GM03348 (cell line): ENCODE results near the gene TOP1.

ENCODE experiments used
- DNase-seq: peaks from one replicate; pipeline ENCODE4 v3.0.0; 2012; ENCODE audit warnings: low spot score

The TOP1 gene

DNA sequence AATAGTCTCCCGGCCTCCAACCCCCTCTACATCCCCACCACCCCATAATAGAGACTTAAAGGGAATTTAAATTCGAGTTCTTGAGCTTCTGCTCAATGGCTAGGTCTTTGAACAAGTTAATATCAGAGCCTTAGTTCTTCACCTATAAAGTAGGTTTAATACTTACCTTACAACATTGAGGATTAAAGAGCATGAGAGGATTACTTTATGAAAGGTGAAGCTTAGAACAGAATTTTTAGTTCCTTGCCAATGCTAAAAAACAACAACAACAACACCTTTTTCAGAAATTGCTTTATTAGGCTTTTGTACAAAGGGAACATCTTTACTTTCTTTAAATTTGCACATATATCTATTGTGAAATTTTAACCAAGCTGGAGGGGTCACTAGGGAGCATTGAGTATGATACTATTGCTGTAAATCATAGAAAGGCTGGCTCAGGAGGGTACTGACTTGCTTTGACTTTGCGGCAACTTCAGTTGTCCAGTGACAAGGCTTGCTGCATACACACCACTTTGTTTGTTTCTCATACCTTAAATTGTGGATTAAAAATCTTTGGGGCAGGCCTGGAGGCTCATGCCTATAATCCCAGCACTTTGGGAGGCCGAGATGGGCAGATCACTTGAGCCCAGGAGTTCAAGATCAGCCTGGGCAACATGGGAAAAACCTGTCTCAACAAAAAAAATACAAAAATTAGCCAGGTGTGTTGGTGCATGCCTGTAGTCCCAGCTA is 9.7 kb downstream of the TOP1 start:
- DNase-seq = no peak

DNA sequence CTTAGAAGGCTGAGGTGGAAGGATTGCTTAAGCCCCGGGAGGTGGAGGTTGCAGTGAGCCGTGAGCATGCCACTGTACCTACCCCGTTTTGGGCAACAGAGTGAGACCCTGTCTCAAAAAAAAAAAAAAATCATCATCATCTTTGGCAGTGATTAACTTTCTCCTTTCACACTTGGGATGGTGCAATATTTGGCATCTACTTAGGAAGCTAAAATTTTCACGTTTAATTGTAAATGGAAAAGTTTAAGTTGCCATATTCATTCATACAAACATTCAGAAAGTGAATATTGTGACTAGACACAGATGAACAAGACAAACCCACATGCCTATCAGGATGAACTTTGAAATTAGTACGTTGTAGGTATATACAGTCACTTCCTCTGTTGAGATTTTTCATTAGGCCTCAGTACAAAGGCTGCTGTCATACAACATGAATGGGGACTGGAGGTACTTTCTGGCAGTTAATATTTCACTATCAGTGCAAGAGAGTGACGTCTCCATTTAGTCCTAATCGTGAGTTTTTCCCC is 10.3 kb downstream of the TOP1 start:
- DNase-seq = no peak

DNA sequence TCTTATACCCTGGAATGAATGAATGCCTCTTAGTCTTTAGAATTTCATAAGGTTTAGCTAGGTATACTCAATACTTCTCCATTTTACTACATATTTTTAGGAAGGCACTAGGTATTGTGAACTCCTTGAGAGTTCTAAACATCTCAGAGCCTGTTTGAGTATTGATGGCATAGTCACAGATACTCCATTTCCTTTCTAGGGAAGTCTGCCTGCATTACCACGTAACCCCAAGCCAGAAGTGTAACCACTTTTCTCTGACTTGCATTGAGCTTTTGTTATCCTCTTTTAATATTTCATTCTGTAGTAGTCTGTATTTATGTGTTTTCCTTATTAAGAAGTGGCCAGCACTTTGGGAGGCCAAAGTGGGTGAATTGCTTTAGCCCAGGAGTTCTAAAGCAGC is 12.2 kb downstream of the TOP1 start:
- no peak for DNase-seq

DNA sequence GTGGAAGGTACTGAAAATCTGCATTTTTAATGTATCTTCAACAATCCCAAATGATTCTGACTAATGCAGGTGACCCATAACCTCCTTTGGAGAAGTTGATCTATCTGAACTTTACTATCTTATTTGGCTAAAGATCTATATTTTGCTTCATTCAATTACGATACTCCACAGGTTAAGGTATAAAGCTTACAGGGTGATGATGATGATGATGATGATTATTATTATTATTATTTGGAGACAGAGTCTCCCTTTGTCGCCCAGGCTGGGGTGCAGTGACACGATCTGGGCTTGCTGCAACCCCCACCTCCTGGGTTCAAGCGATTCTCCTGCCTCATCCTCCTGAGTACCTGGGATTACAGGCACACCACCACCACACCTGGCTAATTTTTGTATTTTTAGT is 13.1 kb downstream of the TOP1 start:
- no peak for DNase-seq

DNA sequence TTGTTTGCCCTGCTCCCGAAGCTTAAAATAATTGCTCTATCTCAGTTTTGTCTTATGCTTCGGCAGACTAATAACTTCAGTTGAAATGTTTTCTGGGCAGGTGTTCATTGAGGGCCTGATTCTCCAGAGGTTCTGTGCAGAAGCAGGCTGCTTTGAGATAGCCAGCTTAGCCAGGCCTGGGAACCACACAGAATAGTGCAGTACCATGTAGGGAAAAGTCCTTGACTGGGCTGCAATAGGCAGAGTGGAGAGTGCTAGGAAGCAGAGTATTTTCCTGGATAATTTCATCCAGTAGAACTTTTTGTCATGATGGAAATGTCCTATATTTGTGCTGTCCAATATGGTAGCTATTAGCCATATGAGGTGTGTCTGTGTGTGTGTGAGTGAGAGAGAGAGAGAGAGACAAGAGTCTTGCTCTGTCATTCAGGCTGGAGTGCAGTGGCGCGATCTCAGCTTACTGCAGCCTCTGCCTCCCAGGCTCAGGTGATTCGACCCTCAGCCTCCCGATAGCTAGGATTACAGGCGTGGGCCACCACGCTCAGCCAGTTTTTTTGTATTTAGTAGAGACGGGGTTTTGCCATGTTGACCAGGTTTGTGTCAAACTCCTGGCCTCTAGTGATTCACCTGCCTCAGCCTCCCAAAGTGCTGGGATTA is 15.9 kb downstream of the TOP1 start:
- no peak for DNase-seq

DNA sequence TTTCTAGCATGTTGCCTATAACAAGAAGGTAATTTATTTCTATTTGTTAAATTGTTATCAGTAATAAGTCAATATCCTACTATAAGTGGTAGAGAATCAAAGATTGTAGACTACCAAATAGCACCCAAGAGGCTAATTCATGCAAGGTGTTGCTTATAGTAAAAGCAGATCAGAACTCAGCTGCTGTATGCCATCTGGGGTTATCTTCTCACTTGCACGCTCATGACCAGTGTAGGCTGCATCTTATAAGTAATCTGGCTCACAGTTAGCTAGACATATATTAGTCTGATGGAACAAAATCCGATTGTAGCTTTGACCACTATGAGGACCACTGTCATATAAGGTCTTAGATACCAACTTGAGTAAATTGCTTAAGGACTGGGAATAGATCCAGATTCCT is 17.0 kb downstream of the TOP1 start:
- no peak for DNase-seq

DNA sequence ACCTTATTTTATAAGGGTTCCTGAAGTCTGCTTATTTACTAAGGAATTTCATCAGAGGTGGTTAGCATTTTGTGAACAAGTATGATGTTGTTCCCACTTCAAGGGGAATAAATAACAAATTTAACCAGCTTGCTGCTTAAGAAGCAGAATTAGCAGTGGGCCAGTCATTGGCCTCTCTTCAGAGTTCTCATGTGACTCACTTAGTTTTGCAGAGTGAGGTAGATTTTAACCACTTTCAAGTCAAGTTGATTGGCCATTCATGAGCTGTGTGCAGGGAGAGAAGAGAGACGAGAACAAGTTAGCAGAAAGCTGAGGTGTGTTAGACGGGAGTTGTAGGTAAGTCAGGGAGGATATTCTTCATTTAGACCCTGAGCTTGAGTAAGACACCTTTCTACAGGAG is 18.1 kb downstream of the TOP1 start:
- DNase-seq = no peak

DNA sequence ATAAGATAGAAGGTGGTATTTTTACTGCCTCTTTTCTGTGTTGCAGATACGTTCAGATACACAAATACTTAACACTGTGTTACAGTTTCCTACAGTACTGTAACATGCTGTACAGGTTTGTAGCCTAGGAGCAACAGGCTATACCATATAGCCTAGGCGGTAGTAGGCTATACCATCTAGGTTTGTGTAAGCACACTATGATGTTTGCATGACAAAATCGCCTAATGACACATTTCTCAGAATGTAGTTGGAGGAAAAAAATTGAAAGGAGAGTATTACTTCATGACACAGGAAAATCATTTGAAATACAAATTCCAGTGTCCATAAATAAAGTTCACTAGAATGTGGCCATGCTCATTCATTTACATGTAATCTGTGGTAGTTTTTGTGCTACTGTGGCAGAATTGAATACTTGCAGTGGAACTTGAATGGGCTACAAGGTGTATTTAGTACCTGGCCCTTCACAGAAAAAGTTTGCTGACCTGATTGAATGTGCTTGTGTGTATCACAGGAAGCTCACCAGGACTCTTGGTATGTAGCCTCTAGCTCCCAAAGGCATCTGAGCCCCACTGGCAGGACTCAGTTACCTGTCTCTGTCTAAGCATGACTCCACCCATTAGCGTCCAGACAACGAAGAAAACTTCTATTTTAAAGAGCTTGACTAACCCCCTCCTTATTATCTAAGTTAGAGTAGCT is 18.8 kb downstream of the TOP1 start:
- no peak for DNase-seq

DNA sequence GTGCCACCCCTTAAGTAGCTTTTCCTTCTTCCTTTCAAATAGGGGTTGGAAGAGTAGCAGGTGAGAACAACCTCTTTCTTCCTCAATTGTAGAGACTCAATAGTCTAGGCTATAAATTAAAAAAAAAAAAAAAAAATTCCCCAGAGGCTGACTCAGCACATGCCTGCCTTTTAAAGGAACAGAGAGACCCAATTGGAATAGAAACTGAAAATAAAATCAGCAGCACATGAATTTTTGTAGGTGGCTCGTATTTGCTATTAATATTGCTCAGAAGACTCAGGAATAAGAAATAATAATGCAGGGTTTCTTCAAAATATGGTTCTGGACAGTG is 19.3 kb downstream of the TOP1 start:
- peak; percentile 31 for DNase-seq

DNA sequence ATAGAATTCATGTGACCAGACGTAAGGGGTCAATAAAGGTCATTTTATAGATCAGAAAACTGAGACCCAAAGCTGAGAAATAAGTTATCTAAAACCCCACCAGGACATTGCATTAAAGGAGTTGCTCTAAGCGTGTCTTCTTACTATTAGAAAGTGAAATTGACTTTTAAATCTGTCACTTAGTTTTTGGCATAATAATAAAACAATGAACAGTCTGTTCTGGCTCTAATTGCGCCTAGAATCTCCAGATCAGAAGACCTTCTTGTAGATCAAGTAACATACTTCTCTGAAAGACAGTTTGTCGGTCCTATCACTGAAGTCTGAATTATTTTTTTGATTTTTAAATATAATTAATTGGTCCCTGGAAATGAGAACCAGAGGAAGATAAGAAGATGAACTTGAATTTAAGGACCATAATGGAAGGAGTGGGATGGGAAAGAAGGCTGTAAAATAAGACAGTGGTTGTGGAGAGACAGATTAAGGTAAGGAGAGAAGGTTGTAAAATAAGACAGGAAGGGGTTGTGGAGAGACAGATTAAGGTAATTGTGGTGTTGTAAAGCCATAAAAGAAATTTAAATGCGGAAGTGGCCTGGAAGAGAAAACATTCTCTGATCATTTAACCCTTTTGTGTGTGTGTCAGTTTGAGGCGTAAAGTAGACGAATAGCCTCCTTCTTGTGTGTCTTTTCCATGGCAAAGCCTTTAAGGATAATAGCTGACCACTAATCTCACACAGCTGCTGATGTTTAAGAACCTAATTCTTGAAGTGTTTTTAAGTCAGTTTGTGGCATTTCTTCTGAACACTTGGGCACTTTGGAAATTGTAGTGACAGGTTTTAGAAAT is 20.1 kb downstream of the TOP1 start:
- no peak for DNase-seq

DNA sequence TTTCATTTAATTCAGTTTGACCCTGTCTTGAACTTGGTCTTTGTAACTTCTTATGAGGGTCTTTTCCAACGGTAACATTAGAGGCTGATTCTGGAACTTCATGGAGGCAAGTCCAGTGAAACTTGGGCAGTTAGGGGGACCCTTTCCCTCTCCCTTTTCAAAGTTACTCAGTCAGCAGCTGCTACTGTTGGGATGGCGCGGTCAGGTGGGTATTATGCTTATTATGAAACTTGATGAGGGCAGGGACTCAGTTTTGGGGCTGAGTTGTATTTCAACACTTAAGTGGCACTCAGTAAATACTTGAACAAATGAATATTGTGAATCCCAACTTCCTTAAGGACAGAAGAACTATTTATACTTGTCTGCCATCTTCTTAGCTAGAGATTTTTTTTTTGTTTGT is 20.8 kb downstream of the TOP1 start:
- DNase-seq = no peak

DNA sequence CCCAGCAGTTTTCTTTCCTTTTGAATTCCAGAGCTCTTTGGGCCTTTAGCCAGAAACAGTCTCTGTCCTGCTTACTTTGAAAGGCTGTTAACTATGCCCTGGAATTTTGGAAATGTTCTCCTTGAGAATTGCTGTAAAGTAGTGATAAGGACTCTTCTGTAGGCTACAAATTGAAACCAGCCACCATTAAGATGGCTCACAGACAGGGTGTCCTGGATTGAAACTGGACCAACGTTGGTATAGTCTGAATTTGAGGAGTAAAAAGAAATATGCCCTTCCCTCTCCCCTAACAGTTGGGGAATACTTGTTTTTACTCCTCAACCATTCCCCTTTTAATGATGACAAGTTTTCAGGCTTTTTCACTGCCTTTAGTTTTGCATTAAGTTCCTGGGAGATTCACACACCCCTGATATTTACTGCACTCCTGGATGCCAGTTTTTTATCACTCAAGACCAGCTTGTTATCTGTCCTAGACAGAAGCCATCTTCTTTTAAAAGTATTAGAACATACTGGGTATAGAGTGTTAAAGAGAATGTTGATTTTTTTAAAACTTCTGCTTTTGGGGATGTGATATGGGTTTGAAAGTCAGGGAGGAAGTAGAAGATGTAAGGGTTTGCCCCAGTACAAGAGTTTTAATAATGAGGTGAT is 21.9 kb downstream of the TOP1 start:
- DNase-seq = peak; percentile 57

DNA sequence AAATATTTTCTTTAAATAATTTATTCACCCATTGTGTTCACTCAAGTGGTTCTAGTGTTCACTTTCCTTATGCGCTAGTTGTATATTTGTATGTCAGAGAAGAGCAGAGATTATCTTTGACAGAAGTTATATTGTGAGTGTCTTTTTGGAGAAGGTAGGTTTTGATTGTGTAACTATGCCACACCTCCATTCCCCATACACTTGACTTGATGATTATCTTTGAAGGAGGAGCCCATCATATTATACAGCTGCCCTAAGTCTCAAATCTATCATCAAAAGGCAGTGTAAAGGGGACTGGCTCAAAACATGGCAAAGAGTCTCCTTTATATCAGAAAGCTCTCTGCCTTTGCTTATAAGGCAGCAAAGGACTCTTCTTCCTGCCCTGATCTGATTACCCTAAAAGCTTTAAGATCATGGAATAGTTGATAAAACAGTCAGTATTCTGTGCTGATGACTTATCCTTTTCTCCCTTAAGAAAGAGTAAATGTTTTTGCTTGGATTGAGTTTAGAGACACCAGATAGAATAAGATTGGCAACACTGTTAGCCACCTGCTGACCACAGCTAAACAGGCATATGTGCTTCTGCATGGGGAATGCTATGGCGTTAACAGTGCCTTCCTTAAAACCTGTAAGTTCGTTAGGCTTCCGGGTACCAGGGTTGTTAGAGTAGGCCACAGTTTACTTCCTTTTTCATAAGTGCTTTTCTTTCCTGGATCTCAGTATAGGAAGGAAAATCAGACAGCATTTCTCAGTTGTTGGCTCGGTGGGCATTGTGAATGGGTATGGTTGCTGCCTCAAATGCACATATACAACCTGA is 22.6 kb downstream of the TOP1 start:
- no peak for DNase-seq

DNA sequence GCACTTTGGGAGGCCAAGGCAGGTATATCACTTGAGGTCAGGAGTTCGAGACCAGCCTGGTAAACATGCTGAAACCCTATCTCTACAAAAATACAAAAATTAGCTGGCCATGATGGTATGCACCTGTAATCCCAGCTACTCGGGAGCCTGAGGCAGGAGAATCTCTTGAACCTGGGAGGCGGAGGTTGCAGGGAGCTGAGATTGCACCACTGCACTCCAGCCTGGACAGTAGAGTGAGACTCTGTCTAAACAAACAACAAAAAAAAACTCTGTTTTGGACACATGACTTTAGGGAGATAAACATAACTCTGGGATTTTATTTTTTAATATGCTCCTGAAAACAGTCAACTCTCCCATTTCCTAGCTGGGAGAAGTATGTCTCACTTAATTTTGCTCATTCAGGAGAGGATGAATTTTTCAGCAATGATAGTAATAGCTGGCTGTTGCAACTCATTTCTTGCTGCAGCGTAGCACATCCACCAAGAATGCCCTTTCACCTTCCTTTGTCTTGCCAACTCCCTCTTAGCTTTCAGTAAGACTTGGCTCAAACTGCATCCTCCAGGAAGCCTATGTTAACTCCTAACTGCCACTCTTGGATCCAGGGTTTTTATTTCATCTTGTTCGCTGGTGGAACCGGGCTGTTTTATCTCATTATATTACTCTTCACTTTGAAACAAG is 24.3 kb downstream of the TOP1 start:
- peak; percentile 72 for DNase-seq

DNA sequence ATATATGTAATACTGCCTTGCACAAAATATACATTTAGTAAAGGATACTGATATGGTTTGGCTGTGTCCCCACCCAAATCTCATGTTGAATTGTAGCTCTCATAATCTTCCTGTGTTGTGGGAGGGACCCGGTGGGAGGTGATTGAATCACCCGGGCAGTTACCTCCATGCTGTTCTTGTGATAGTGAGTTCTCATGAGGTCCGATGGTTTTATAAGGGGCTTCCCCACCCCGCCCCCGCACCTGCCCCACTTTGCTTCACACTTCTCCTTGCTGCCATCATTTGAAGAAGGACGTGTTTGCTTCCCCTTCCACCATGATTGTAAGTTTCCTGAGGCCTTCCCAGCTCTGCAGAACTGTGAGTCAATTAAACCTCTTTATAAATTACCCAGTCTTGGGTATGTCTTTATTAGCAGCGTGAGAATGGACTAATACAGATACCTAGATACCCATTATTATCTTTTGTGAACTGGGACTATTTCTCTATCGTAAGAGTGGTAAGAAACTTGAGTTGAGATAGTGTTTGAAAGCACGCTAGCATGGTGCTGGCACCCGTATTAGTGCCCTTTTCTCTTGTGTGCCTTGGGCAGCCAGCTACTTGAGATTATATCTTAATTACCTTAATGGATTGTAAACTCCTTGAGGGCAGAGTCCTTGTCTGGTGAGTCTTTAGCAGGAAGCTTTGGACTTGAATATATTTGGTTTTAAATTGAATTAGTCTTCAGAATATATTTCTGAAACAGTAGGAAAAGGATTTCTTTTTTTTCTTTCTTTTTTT is 25.6 kb downstream of the TOP1 start:
- DNase-seq = no peak

DNA sequence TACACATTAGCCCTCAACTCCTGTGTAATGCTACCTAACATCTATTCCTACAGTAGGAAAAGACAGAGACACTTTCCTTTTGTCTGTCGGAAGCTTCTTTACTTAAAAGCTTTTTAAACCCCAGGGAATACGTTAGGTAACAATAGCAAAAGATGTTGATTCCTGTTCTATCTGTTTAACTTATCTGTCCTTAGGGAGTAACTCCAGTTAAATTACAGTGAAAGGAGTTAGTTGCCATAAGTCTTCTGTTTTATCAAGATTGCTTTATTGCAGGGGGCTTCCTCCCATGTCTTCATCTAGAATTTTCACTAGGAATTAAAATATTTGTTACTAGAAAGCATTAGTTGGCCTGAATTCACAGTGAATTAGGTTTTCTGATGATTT is 26.2 kb downstream of the TOP1 start:
- no peak for DNase-seq

DNA sequence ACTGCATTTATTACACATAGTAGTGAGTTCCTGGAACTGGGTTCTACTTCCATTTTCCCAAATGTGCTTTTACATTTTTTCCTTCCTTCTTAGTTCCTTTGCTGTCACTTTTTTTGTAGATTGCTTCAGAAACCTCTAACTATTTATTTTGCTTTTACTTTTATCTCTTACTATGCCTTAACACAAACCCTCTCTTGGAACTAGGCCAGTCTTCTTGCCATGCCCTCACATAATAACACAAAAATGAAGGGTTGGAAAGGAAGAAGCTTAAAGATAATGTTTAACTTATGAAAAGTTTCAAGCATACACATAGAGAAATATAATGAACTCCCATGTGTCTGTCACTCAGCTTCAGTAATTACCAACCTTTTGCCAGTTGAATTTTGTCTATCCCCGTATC is 27.1 kb downstream of the TOP1 start:
- no peak for DNase-seq

DNA sequence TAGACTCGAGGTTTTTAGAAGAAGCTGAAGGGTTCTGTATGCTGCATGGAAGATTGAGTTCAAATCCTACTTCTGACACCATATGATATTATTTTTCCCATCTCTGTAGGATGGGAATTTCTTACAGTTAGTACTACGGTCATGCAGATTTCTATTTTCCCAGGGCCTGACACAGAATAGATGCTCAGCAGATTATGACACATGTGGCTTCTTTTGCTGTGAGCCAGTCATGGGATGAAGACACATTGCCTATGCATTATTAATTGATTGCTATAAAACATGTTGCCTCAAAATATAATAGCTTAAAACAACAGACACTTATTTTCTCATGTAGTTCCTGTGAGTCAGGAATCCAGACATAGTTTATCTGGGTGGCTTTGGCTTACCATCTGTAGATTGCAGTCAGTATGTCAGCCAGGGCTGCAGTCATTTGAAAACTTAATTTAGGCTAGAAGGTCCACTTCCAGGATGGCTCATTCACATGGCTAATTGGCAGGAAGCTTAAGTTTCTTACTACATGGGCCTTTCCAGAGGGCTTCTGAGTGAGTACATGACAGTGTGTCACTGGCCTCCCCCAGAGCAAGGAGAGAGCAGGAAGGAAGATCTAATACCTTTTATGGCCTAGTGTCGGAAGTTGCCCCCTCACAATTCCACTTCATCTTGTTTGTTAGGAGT is 29.5 kb downstream of the TOP1 start:
- DNase-seq = peak; percentile 37
